ENCODE results near the gene CLASP1. TPM values are rescaled to one million over a fixed set of nuclear protein-coding genes. Genes with fewer than 3 reads are reported as not detected.

Gene CLASP1
- total RNA-seq, 1 donor from 2014 or later = 54.1 TPM

DNA sequence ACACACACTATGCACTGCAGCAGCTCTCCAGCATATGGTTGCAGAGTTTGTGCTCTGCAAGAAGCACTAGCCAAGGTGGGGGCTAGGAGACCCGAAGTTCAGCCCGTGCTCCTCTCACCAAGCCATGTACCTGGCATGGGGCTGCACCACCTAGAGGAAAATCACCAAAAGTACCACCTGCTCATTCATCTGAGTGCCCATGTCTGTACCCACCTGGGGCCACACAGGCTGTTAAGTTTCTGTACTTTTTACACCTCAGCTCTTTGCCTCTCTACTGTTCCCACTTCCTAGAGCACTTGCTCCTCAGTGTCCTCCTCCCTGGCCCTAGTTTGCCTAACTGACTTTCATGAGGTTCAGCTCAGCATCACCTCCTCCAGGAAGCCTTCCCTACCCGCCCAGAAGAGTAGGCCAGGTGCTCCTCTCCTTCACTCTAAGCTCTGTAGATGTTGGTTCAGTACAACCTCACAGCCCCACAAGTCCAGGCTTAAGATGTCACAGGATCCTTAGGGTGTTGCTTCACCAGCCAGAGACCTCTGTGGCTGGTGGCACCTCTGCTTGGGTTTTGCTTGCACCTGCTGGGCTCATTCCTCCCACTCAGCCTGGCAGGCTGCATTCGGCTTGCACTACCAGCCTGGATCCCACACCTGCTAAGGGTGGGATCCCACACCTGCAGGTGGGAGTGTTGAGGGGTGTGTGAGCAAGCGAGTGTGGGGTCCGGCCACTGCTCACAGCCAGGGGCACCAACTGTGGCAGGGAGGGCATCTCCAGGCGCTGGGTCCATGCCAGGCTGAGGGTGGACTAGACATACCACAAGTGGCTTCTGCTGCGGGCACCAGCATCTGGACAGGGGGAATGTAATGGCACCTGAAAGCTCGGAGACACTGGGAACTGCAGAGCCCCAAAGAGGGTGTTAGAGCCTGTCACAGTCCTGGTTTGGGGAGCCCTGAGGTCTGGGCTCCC, 354.1 kb downstream of the CLASP1 start:
- no peak overlapping the region for H3K4me3 ChIP-seq (ENCODE audit: low read depth, low read length)
- H3K27me3 ChIP-seq (ENCODE audit: control insufficient read depth, insufficient read depth, low read length) = peaks cover 4% of the 10 kb centered on the region
- no peak for DNase-seq (ENCODE audit: low read depth)
- TF ChIP-seq, protein P1, sequence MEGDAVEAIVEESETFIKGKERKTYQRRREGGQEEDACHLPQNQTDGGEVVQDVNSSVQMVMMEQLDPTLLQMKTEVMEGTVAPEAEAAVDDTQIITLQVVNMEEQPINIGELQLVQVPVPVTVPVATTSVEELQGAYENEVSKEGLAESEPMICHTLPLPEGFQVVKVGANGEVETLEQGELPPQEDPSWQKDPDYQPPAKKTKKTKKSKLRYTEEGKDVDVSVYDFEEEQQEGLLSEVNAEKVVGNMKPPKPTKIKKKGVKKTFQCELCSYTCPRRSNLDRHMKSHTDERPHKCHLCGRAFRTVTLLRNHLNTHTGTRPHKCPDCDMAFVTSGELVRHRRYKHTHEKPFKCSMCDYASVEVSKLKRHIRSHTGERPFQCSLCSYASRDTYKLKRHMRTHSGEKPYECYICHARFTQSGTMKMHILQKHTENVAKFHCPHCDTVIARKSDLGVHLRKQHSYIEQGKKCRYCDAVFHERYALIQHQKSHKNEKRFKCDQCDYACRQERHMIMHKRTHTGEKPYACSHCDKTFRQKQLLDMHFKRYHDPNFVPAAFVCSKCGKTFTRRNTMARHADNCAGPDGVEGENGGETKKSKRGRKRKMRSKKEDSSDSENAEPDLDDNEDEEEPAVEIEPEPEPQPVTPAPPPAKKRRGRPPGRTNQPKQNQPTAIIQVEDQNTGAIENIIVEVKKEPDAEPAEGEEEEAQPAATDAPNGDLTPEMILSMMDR (IDR thresholded peaks at IDR 0.05; ENCODE audit: insufficient read depth, low read length, poor library complexity, severe bottlenecking) = no peak
- no peaks in the 10 kb centered on the region for H3K36me3 ChIP-seq (ENCODE audit: control insufficient read depth, insufficient read depth, low read length)

DNA sequence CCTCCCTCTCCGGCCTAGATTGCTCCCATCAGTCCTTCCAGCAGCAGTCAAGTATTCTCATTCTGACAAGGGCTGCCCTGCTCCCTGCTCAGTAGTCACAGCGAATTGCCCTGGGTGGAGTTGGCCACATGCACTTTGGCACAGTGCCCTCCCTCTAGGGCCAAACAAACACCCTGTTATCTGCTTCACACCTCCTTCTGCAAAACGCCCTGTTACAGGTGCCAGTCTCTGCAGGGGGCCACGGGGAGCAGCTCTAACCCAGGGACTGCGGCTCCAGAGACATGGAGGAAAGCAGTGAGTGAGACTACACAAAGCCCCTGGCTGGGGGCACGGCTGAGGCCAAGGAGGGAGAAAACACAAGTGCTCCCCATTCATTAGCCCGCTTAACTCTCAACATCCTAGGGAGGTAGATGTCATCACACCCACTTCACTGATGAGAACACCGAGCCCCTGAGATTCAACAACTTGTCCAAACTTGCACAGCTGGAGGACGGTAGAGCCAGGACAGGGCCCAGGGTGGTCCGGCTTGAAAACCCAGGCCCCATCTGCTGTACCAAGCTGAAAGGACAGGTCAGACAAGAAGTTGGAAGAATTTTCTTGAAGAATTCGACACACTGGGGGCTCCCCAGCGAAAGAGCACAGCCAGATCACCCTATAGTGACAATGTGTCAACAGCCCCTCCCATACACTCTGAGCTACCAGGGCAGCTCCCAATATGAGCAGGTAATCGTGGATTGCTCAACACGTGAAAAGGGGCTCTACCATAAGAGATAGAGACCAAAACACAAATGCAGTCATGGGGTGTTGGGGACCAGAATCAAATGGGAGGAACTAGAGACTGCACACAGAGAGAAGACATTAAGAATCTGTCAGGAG, 355.6 kb downstream of the CLASP1 start:
- Histone ChIP-seq H3K4me3 (ENCODE audit: low read depth, low read length) (no peak overlapping the region), H3K27me3 (ENCODE audit: control insufficient read depth, insufficient read depth, low read length) (peaks cover 4% of the 10 kb centered on the region), H3K36me3 (ENCODE audit: control insufficient read depth, insufficient read depth, low read length) (no peaks in the 10 kb centered on the region)
- DNase-seq (ENCODE audit: low read depth) = no peak
- TF ChIP-seq, protein P1 (IDR thresholded peaks at IDR 0.05; ENCODE audit: insufficient read depth, low read length, poor library complexity, severe bottlenecking) = no peak

DNA sequence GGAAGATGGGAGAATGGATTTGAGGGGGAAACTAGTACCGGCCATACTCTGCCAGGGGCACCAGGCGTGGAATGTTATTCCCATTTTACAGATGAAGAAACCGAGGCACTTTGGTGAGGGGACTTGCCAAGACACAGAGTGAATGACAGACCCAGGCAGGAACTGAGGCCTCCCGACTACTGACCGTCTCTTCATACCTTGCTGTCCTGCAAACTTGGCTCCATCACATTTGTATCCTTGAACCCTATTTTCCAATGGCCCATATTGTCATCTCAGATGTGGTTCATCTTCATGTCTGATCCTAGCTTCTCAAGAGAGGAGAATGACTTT, 358.0 kb downstream of the CLASP1 start:
- TF ChIP-seq, protein P1 (IDR thresholded peaks at IDR 0.05; ENCODE audit: insufficient read depth, low read length, poor library complexity, severe bottlenecking) = no peak
- no peak for DNase-seq (ENCODE audit: low read depth)
- no peak overlapping the region for H3K4me3 ChIP-seq (ENCODE audit: low read depth, low read length)
- peaks cover 4% of the 10 kb centered on the region for H3K27me3 ChIP-seq (ENCODE audit: control insufficient read depth, insufficient read depth, low read length)
- no peaks in the 10 kb centered on the region for H3K36me3 ChIP-seq (ENCODE audit: control insufficient read depth, insufficient read depth, low read length)

DNA sequence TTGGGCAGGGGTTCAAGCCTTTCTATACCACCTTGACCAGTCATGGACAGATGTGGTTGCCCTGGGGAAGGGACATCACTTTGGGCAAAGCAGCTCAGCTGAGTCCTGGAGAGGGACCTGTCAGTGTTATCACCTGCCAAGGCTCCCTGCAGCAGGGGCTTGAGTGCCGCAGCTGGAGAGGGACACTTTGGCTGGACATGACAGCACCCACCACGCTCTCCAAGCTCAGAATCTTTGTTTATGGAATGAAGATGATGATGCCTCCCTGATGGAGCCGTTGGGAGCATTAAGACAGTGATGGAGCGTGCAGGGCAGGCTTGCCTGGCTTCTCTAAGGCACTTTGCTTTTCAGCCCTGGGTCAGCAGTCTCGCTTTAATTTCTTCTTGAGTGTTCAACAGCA, 360.0 kb downstream of the CLASP1 start:
- TF ChIP-seq, protein P1 (IDR thresholded peaks at IDR 0.05; ENCODE audit: insufficient read depth, low read length, poor library complexity, severe bottlenecking) = no peak
- no peaks in the 10 kb centered on the region for H3K36me3 ChIP-seq (ENCODE audit: control insufficient read depth, insufficient read depth, low read length)

DNA sequence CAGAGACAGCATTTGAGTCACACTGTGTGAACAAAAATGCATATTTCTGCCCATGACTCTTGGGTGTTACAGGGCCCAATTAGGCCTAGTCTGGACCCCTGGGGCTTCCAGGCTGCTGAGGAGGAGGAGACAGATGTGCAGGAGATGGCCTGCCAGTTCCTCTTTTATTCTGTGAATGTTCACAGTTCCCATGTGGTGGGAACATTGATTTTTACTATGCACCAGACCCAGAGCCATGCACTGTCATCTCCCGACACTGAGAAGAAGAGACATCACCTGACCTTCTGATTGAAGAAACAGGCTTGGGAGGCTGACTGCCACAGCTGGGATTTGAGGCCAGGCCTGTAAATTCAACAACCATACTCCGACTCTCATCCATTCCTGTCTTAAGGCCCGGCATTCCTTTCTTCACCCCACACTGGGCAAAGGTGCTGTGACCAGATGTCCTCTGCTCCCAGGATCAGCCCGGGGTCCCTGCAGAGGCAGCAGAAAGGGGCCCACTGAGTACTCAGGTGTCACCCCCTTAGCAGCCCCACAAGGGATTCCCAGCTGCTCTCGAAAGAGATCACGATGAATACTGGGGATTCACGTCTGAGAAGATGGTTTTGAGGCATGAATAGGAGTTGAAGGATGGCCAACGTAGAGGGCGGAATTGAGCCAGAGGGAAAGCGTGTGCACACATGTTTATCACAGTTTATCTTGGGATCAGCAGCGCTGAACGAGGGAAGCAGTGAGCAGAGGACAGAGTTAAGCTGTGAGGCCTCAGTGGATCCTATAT, 360.6 kb downstream of the CLASP1 start:
- Histone ChIP-seq H3K36me3 (ENCODE audit: control insufficient read depth, insufficient read depth, low read length) (no peaks in the 10 kb centered on the region), H3K27me3 (ENCODE audit: control insufficient read depth, insufficient read depth, low read length) (peaks cover 7% of the 10 kb centered on the region), H3K4me3 (ENCODE audit: low read depth, low read length) (no peak overlapping the region)
- TF ChIP-seq, protein P1 (IDR thresholded peaks at IDR 0.05; ENCODE audit: insufficient read depth, low read length, poor library complexity, severe bottlenecking) = no peak
- DNase-seq (ENCODE audit: low read depth) = no peak

More for the DNA sequence above, 360.0 kb downstream of the CLASP1 start:
- no peak overlapping the region for H3K4me3 ChIP-seq (ENCODE audit: low read depth, low read length)
- H3K27me3 ChIP-seq (ENCODE audit: control insufficient read depth, insufficient read depth, low read length) = peaks cover 5% of the 10 kb centered on the region
- DNase-seq (ENCODE audit: low read depth) = no peak
